Effector memory CD4-positive, alpha-beta T cell (primary cell): ENCODE results near the gene HEATR5B.
A peak's percentile ranks its signal among the peaks of the same experiment; 100 is the strongest.

Experiments
- DNase-seq, 3 donors: peaks; one replicate each; pipeline ENCODE4 v3.0.0-alpha.2; 2020
- H3K27ac ChIP-seq: 2 replicates; pipeline ENCODE4 v1.7.0; 2013; ENCODE audit warnings: mild to moderate bottlenecking, low read length, moderate library complexity; ENCODE audit not compliant: insufficient read depth, poor library complexity, severe bottlenecking
- H3K27me3 ChIP-seq: replicated peaks from 2 replicates; pipeline ENCODE4 v1.7.0; 2013; ENCODE audit warnings: mild to moderate bottlenecking, low read length; ENCODE audit not compliant: insufficient read depth, control insufficient read depth, poor library complexity, severe bottlenecking
- H3K36me3 ChIP-seq: 2 replicates; pipeline ENCODE4 v1.7.0; 2013; ENCODE audit warnings: mild to moderate bottlenecking, low read length, moderate library complexity; ENCODE audit not compliant: control insufficient read depth, insufficient read depth
- H3K4me1 ChIP-seq: 2 replicates; pipeline ENCODE4 v1.7.0; 2013; ENCODE audit warnings: low read length, mild to moderate bottlenecking; ENCODE audit not compliant: control insufficient read depth, insufficient read depth, poor library complexity, severe bottlenecking
- H3K4me3 ChIP-seq: 2 replicates; pipeline ENCODE4 v1.7.0; 2013; ENCODE audit warnings: low read length, low read depth, mild to moderate bottlenecking; ENCODE audit not compliant: insufficient read depth, poor library complexity, severe bottlenecking
- H3K9me3 ChIP-seq: 2 replicates; pipeline ENCODE4 v1.7.0; 2013; ENCODE audit warnings: mild to moderate bottlenecking, low read length, moderate library complexity; ENCODE audit not compliant: control insufficient read depth

HEATR5B gene

DNA sequence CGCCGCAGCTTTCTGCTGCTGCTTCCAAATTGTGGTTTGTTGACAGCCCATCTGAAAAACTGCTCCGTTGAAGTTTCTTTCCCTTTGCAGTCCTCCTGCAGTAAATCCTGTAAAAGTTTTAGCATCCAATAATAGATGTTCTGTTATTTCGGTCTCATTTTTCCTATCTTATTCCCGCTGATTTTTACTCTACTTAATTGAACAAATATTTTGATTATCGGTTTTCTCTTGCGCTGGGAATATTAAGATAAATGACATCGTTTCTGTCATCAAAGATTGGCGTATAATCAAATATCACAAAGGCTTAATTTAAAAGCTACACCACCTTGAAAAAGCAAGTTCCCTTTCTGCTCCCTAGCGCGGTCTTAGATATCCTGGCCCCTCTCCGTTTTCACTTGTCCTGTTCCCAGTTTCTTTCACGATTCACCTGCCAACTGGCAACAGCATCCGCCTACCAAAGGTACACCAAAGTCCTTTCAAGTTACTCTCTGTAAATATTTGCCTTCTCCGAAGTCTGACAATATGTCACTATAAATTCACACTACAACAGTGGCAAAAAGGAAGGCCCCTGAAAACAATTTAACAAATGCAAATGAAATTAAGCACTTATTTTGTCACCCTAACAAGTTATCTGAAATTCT, 116.8 kb downstream of the HEATR5B start:
- Histone ChIP-seq H3K27me3 (no peaks in the 10 kb centered on the region), H3K4me1 (peaks cover 8% of the 10 kb centered on the region), H3K27ac (peak overlapping the region; percentile 89), H3K9me3 (no peaks in the 10 kb centered on the region), H3K4me3 (peak overlapping the region; percentile 95), H3K36me3 (no peaks in the 10 kb centered on the region)
- no peak for DNase-seq

DNA sequence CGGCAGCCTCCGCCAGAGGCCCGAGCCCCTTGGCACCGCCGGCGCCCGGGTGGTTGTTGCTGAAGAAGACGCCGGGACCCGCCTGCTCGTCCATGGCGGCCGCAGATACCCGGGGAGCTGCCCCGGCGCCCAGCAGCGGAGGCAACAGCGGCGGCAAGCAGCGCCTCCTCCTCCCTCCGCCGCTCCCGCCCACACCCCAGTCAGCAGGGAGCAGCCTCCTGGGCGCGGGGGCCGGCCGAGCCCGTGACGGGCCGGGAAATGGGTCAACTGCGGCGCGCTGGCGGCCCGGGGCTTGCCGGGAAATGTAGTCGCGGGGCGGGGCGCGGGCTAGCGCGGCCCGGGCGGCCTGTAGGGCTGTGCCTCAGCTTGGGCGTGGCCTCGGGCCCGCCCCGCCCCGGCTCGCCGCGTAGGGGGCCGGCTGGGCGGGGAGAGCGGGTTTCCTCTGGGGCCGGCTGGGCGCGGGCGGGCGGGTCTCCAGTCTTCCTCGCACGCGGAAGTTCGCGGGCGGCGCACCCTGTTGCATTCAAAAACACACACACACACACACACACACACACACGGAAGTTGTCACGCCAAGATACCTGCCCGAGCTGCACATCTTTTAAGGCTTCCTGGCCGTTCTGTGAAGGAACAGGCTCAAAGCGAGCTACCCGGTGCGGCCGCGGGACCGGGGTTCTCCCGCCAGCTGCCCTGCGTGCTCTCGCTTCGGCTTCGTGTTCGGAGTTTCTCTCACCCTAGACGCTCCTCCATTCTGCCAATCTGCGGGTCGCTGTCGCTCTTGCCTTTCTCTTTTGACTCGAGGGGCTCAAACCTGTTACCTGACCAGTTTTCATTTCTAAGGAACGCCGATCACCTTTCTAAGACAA, 117.6 kb downstream of the HEATR5B start, which contains the start of gene STRN:
Gene STRN, minus strand, starts transcription at position 167 of the 866 bp plus-strand sequence. Its CDS starts 73 bp downstream, at position 94.
- no peaks in the 10 kb centered on the region for H3K27me3 ChIP-seq
- peak within 1 kb of the TSS; percentile 89 for H3K27ac ChIP-seq
- DNase-seq, result peak; percentile 93 to 98 (median 95)
- H3K9me3 ChIP-seq, result no peaks in the 10 kb centered on the region
- peaks cover 8% of the 10 kb centered on the region for H3K4me1 ChIP-seq
- peak within 1 kb of the TSS; percentile 95 for H3K4me3 ChIP-seq
- no peaks in the 10 kb centered on the region for H3K36me3 ChIP-seq

DNA sequence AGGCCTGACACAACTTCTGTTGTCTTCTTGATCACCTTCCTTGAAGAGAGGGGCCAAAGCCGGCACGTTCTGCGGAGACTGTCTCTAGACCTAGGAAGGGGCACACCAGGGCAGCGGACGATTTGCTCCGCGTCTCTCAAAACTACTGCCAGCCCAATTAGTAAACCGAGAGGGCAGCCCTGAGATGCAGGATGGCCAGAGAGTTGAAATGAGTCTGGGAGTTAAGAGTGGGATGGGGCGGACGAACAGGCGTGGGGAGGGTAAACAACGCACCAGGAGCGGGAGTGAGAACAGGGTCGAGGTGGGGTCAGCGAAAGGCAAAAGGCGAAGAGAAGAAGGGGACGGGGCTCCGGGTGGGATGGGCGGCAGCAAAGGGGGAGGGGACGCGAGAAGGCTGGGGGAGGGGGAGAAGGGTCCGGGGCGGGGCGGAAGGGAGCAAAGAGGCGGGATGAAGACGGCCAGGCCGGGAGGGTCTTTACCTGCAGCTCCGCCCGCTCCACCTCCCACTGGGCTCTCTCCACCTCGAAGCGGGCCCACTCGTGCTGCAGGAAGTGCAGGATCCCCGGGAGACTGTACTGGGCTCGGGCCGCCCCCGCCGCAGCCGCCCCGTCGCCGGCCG, 118.3 kb downstream of the HEATR5B start:
- Histone ChIP-seq H3K27ac (peak overlapping the region; percentile 89), H3K4me3 (peak overlapping the region; percentile 83), H3K36me3 (no peaks in the 10 kb centered on the region), H3K27me3 (no peaks in the 10 kb centered on the region), H3K4me1 (peaks cover 8% of the 10 kb centered on the region), H3K9me3 (no peaks in the 10 kb centered on the region)
- DNase-seq, result peak in 2 of 3 donors; percentile 2 to 9

DNA sequence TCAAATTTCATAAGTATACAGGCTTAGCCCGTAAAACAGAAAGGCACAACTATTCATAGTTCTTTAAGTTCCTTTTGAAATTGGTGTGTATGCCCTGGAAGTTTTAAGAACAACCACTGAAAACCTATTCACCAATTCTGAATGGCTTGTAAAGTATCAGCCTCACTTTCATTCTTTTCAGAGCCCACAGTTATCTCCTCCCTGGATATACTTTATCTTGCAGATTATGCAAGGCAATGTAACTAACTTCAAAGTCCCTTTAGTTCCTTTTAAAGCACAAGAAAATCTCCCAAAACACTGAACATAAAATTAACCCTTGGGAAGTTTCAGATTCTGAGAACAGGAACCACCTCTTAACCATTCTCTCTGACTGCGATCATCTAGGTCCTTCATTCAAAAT, 119.0 kb downstream of the HEATR5B start:
- Histone ChIP-seq H3K4me3 (peak overlapping the region; percentile 83), H3K4me1 (peaks cover 8% of the 10 kb centered on the region), H3K9me3 (no peaks in the 10 kb centered on the region), H3K27ac (peak overlapping the region; percentile 89), H3K36me3 (no peaks in the 10 kb centered on the region), H3K27me3 (no peaks in the 10 kb centered on the region)
- no peak for DNase-seq

GRCh38 chr2:36964496-36965058, 119.6 kb downstream of the HEATR5B start:
- Histone ChIP-seq H3K9me3 (no peaks in the 10 kb centered on the region), H3K27me3 (no peaks in the 10 kb centered on the region), H3K4me1 (peaks cover 8% of the 10 kb centered on the region), H3K27ac (no peak overlapping the region), H3K4me3 (no peak overlapping the region), H3K36me3 (peaks cover 4% of the 10 kb centered on the region)
- no peak for DNase-seq

DNA sequence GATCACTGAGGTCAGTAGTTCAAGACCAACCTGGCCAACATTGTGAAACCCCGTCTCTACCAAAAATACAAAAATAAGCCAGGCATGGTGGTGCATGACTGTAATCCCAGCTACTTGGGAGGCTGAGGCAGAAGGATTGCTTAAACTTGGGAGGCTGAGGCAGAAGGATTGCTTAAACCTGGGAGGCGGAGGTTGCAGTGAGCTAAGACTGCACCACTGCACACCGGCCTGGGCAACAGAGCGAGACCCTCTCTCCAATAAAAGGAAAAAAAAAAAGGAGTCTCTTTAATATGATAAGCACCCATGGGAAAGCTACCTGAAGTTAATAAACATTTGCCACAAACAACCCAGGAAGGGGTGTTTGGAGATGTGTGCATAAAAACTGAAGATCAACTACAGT, 120.4 kb downstream of the HEATR5B start:
- Histone ChIP-seq H3K9me3 (no peaks in the 10 kb centered on the region), H3K4me1 (peaks cover 8% of the 10 kb centered on the region), H3K36me3 (peaks cover 4% of the 10 kb centered on the region), H3K27ac (no peak overlapping the region), H3K27me3 (no peaks in the 10 kb centered on the region), H3K4me3 (no peak overlapping the region)
- DNase-seq, result no peak

- Histone ChIP-seq H3K27me3 (no peaks in the 10 kb centered on the region), H3K4me3 (no peak overlapping the region), H3K4me1 (peaks cover 8% of the 10 kb centered on the region)
Measured at GRCh38 chr2:36963106-36963505, 121.1 kb downstream of the HEATR5B start.

GRCh38 chr2:36960773-36961172, 123.4 kb downstream of the HEATR5B start:
- Histone ChIP-seq H3K27ac (no peak overlapping the region), H3K4me1 (peaks cover 8% of the 10 kb centered on the region), H3K36me3 (peaks cover 4% of the 10 kb centered on the region), H3K9me3 (no peaks in the 10 kb centered on the region), H3K27me3 (no peaks in the 10 kb centered on the region), H3K4me3 (no peak overlapping the region)
- DNase-seq, result no peak

More at GRCh38 chr2:36963106-36963505, 121.1 kb downstream of the HEATR5B start:
- H3K9me3 ChIP-seq, result no peaks in the 10 kb centered on the region
- no peak for DNase-seq
- H3K27ac ChIP-seq, result no peak overlapping the region
- H3K36me3 ChIP-seq, result peaks cover 4% of the 10 kb centered on the region

GRCh38 chr2:36960005-36960675, 124.0 kb downstream of the HEATR5B start:
- DNase-seq, result no peak
- peaks cover 2% of the 10 kb centered on the region for H3K4me1 ChIP-seq
- H3K27me3 ChIP-seq, result no peaks in the 10 kb centered on the region
- no peak overlapping the region for H3K4me3 ChIP-seq
- H3K36me3 ChIP-seq, result peaks cover 4% of the 10 kb centered on the region
- no peak overlapping the region for H3K27ac ChIP-seq
- H3K9me3 ChIP-seq, result no peaks in the 10 kb centered on the region
